Astrocyte (in vitro differentiated cells and primary cell): ENCODE measurements around the gene GNAO1. TPM values are rescaled to one million over a fixed set of nuclear protein-coding genes. Genes with fewer than 3 reads are reported as not detected.

Source experiments
- DNase-seq: peaks from one replicate; pipeline ENCODE4 v3.0.0-alpha.2; 2010; ENCODE audit warnings: low read depth
- FAIRE-seq: peaks from 2 replicates; lab custom pipeline; 2011; peaks lifted over from hg19 to GRCh38; lab: Jason Lieb, UNC
- H2AFZ ChIP-seq: 2 replicates; pipeline ENCODE4 v1.6.0; 2012; ENCODE audit warnings: low read depth, low read length, inconsistent platforms
- H3K27ac ChIP-seq: 2 replicates; pipeline ENCODE4 v1.5.1; 2011; ENCODE audit warnings: low read depth, low read length, inconsistent platforms
- H3K27me3 ChIP-seq: 2 replicates; pipeline ENCODE4 v1.6.0; 2011; ENCODE audit warnings: low read length, inconsistent platforms; ENCODE audit not compliant: insufficient read depth
- H3K36me3 ChIP-seq: 2 replicates; pipeline ENCODE4 v1.5.1; 2011; ENCODE audit warnings: low read length, inconsistent platforms; ENCODE audit not compliant: insufficient read depth
- H3K4me1 ChIP-seq: 2 replicates; pipeline ENCODE4 v1.5.1; 2011; ENCODE audit warnings: low read length, inconsistent platforms; ENCODE audit not compliant: insufficient read depth
- H3K4me2 ChIP-seq: 2 replicates; pipeline ENCODE4 v1.6.0; 2012; ENCODE audit warnings: low read length, inconsistent platforms
- H3K4me3 ChIP-seq: 2 replicates; pipeline ENCODE4 v1.5.1; 2011; ENCODE audit warnings: low read depth, mild to moderate bottlenecking, low read length, inconsistent platforms; ENCODE audit not compliant: insufficient read depth
- H3K79me2 ChIP-seq: 2 replicates; pipeline ENCODE4 v1.6.0; 2012; ENCODE audit warnings: mild to moderate bottlenecking, low read length, inconsistent platforms; ENCODE audit not compliant: insufficient read depth
- H3K9ac ChIP-seq: 2 replicates; pipeline ENCODE4 v1.6.0; 2012; ENCODE audit warnings: mild to moderate bottlenecking, low read length, inconsistent platforms
- H3K9me3 ChIP-seq: 2 replicates; pipeline ENCODE4 v1.5.1; 2012; ENCODE audit warnings: low read depth, mild to moderate bottlenecking, low read length, inconsistent platforms; ENCODE audit not compliant: insufficient read depth
- H4K20me1 ChIP-seq: 2 replicates; pipeline ENCODE4 v1.6.0; 2012; ENCODE audit warnings: low read length, inconsistent platforms; ENCODE audit not compliant: insufficient read depth
- H3K27ac Mint-ChIP-seq: one replicate; pipeline ENCODE4 v1.8.0; 2021; ENCODE audit warnings: mild to moderate bottlenecking, mixed read lengths; ENCODE audit not compliant: unreplicated experiment
- H3K27me3 Mint-ChIP-seq: one replicate; pipeline ENCODE4 v1.8.0; 2021; ENCODE audit warnings: low read depth, mixed read lengths; ENCODE audit not compliant: unreplicated experiment
- H3K36me3 Mint-ChIP-seq: one replicate; pipeline ENCODE4 v1.8.0; 2021; ENCODE audit warnings: low read depth, mixed read lengths; ENCODE audit not compliant: unreplicated experiment
- H3K4me1 Mint-ChIP-seq: one replicate; pipeline ENCODE4 v1.8.0; 2021; ENCODE audit warnings: low read depth, mixed read lengths; ENCODE audit not compliant: unreplicated experiment
- H3K4me3 Mint-ChIP-seq: one replicate; pipeline ENCODE4 v1.8.0; 2021; ENCODE audit warnings: mild to moderate bottlenecking, moderate library complexity, mixed read lengths; ENCODE audit not compliant: unreplicated experiment
- H3K9me3 Mint-ChIP-seq: one replicate; pipeline ENCODE4 v1.8.0; 2021; ENCODE audit warnings: mild to moderate bottlenecking, mixed read lengths; ENCODE audit not compliant: unreplicated experiment
- EZH2 ChIP-seq: IDR thresholded peaks from 2 replicates; pipeline ENCODE4 v1.6.1; 2012; ENCODE audit warnings: mild to moderate bottlenecking, low read length, inconsistent platforms; ENCODE audit not compliant: insufficient read depth
- total RNA-seq: library from RNA; stranded (reverse); gene quantifications from 2 replicates; pipeline ENCODE4 v1.2.1, GENCODE V29; 2021
- TF ChIP-seq, protein P1 (sequence below): IDR thresholded peaks from 2 replicates; pipeline ENCODE4 v1.5.1; 2011; ENCODE audit warnings: low read depth, mild to moderate bottlenecking, inconsistent platforms, low read length, moderate library complexity; ENCODE audit not compliant: insufficient read depth

GNAO1 gene
- total RNA-seq, 1 donor from 2014 or later = 1.7 TPM

- H3K27ac ChIP-seq = no peak overlapping the region
- no peaks in the 10 kb centered on the region for H3K79me2 ChIP-seq
- peaks cover 3% of the 10 kb centered on the region for H3K27me3 ChIP-seq
- no peaks in the 10 kb centered on the region for H3K4me1 ChIP-seq
- Mint-ChIP-seq H3K36me3 (no peaks in the 10 kb centered on the region), H3K27me3 (peaks cover 36% of the 10 kb centered on the region), H3K9me3 (no peaks in the 10 kb centered on the region), H3K4me1 (no peaks in the 10 kb centered on the region), H3K27ac (no peak overlapping the region), H3K4me3 (no peak overlapping the region)
- DNase-seq (no peak), FAIRE-seq (no peak)
- H4K20me1 ChIP-seq = no peaks in the 10 kb centered on the region
- H3K4me3 ChIP-seq = no peak overlapping the region
- H3K9me3 ChIP-seq = no peaks in the 10 kb centered on the region
- no peak overlapping the region for H3K9ac ChIP-seq
- no peak overlapping the region for H3K4me2 ChIP-seq
- TF ChIP-seq, protein P1, sequence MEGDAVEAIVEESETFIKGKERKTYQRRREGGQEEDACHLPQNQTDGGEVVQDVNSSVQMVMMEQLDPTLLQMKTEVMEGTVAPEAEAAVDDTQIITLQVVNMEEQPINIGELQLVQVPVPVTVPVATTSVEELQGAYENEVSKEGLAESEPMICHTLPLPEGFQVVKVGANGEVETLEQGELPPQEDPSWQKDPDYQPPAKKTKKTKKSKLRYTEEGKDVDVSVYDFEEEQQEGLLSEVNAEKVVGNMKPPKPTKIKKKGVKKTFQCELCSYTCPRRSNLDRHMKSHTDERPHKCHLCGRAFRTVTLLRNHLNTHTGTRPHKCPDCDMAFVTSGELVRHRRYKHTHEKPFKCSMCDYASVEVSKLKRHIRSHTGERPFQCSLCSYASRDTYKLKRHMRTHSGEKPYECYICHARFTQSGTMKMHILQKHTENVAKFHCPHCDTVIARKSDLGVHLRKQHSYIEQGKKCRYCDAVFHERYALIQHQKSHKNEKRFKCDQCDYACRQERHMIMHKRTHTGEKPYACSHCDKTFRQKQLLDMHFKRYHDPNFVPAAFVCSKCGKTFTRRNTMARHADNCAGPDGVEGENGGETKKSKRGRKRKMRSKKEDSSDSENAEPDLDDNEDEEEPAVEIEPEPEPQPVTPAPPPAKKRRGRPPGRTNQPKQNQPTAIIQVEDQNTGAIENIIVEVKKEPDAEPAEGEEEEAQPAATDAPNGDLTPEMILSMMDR = no peak
- TF ChIP-seq EZH2 = no peak
- H2AFZ ChIP-seq = no peak overlapping the region
- no peaks in the 10 kb centered on the region for H3K36me3 ChIP-seq
Observed at GRCh38 chr16:56288019-56288418, 96.7 kb downstream of the GNAO1 start.

DNA sequence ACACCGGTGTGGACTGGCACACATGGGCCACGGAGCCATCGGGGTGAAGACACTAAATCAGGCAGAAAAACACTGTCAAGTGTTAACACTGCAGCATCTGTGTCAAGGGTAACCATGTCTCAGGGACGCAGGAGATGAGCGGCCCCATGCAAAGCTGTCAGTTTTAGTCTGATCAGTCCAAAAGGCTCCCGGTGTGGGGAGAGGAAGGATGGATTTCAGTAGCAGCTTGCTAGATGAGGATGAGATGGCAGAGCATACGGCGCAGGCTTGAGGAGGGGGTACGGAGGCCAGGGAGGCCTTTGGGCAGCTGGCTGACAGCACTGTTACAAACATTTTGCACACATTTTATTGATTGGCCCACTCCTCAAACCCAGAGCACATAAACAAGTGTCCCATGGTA is 98.1 kb downstream of the GNAO1 start:
- H3K27me3 ChIP-seq = peaks cover 3% of the 10 kb centered on the region
- no peak for FAIRE-seq
- no peak overlapping the region for H3K4me3 ChIP-seq
- no peak overlapping the region for H3K4me3 Mint-ChIP-seq
- H2AFZ ChIP-seq = no peak overlapping the region
- no peaks in the 10 kb centered on the region for H3K79me2 ChIP-seq
- H3K36me3 Mint-ChIP-seq = no peaks in the 10 kb centered on the region
- peaks cover 2% of the 10 kb centered on the region for H3K4me1 Mint-ChIP-seq
- no peak overlapping the region for H3K27ac ChIP-seq
- no peaks in the 10 kb centered on the region for H3K36me3 ChIP-seq
- peaks cover 28% of the 10 kb centered on the region for H3K27me3 Mint-ChIP-seq
- H3K9me3 Mint-ChIP-seq = no peaks in the 10 kb centered on the region
- DNase-seq = no peak
- no peaks in the 10 kb centered on the region for H4K20me1 ChIP-seq
- no peak overlapping the region for H3K9ac ChIP-seq
- TF ChIP-seq EZH2 = no peak
- TF ChIP-seq, protein P1 = no peak
- H3K4me2 ChIP-seq = no peak overlapping the region
- H3K27ac Mint-ChIP-seq = no peak overlapping the region
- H3K9me3 ChIP-seq = no peaks in the 10 kb centered on the region
- H3K4me1 ChIP-seq = peaks cover 9% of the 10 kb centered on the region

DNA sequence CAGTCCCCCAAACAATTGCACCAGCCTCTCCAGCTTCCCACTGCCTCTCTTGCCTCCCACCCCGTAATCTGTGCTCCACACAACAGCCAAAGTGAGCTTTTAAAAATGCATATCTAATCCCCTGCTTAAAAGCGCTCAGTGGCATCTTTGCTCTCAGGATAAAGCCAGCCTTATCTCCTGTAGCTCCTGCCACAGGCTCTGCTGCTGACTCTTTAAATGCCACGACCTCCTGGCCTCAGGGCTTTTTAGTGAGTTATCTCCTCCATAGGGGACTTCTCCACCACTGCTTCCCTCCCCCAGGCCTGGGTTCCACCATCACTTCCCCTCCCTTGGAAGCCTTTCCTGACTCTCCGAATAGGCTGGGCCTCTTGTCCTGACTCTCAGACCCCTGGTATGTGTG is 98.6 kb downstream of the GNAO1 start:
- no peak overlapping the region for H3K27ac Mint-ChIP-seq
- H3K9me3 Mint-ChIP-seq = no peaks in the 10 kb centered on the region
- DNase-seq (no peak), FAIRE-seq (no peak)
- Histone ChIP-seq H3K4me2 (no peak overlapping the region), H3K27me3 (peaks cover 3% of the 10 kb centered on the region), H4K20me1 (no peaks in the 10 kb centered on the region), H3K36me3 (no peaks in the 10 kb centered on the region), H3K79me2 (no peaks in the 10 kb centered on the region), H3K4me1 (peaks cover 13% of the 10 kb centered on the region), H3K27ac (no peak overlapping the region), H3K9ac (no peak overlapping the region), H2AFZ (no peak overlapping the region), H3K9me3 (no peaks in the 10 kb centered on the region), H3K4me3 (no peak overlapping the region)
- H3K36me3 Mint-ChIP-seq = no peaks in the 10 kb centered on the region
- peaks cover 25% of the 10 kb centered on the region for H3K27me3 Mint-ChIP-seq
- no peak overlapping the region for H3K4me3 Mint-ChIP-seq
- TF ChIP-seq EZH2 = no peak
- TF ChIP-seq, protein P1 = no peak
- H3K4me1 Mint-ChIP-seq = peaks cover 5% of the 10 kb centered on the region
